ENCODE results near the gene FLOT1. TPM values are rescaled to one million over a fixed set of nuclear protein-coding genes. Genes with fewer than 3 reads are reported as not detected.

FLOT1 gene
- total RNA-seq, 2 experiments from 2014 or later = 66.7 to 108 TPM

DNA sequence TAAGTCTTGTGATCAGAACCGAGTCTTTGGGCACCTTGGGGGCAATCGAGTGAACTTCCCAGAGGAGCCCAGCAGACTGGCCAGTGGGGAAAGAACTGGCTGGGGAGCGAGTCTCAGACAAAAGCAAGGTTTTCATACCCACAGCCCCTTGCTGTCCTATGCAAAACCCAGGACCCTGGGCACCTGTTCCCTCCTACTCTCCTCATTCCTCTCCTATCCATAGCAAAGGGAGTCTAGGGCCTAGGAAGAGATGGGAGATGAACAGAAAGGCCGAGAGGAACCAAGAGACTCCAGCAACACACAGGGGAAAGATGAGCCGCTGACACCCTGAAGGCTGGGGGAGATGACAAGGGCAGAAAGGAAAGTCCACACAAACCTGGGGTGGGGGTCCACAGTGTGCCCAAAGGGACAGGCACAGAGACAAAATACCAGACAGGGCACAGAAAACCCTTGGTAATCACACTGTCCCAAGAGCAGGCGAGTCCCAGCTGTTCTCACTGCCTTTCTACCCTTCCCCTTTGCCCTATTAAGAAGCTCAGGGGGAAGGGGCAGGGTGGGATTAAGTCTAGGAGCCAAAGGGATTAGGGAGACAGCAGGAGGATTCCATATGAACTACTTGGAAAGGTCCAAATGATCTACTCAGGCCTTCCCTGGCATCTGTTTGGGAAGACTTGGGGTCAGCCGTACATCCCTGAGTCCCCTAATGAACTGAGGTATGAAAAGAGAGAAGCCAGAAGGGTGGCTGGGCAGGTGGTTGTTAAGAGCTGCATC, 62.5 kb downstream of the FLOT1 start:
- POLR2A ChIA-PET = interaction anchor here (0.6 to 2.1 kb wide), 6 partner anchors 8 to 65 kb away, joined by 3 to 12 read pairs (median 4); partner anchors contain the start of gene TUBB
- CTCF ChIA-PET (ENCODE audit: unreplicated experiment) = interaction anchor here (0.6 to 1.2 kb wide), 7 partner anchors 9 to 51 kb away, joined by 3 to 10 read pairs (median 5); no protein-coding TSS in a partner anchor
- peak overlapping the region; percentile 78 for H3K27ac ChIP-seq (ENCODE audit: low read depth, low read length, poor library complexity, severe bottlenecking)
- peak; percentile 24 for DNase-seq (ENCODE audit: low spot score)
- peak overlapping the region; percentile 95 for H3K4me3 ChIP-seq (ENCODE audit: low read depth, low read length, poor library complexity, severe bottlenecking)
- H3K4me2 ChIP-seq (ENCODE audit: low read length) = peak overlapping the region; percentile 99
- peaks cover 15% of the 10 kb centered on the region; the same call in 1 of the 2 replicates for H4K20me1 ChIP-seq (ENCODE audit: insufficient read depth, low read length)
- BruUV-seq (replicated peaks) = no TSS peak
- peaks cover 89% of the 10 kb centered on the region for H3K36me3 ChIP-seq (ENCODE audit: insufficient read depth, low read length)
- peaks cover 77% of the 10 kb centered on the region for H3K79me2 ChIP-seq (ENCODE audit: insufficient read depth, low read depth, low read length)
- intact Hi-C loops (cut with micrococcal nuclease; ENCODE audit: unreplicated experiment) = loop anchor here (1.0 to 10.0 kb wide), 5 partner anchors 8 to 815 kb away; partner anchors contain the start of genes DDR1 and MICB
- H2AFZ ChIP-seq (ENCODE audit: low read length) = no peak overlapping the region
- no peaks in the 10 kb centered on the region for H3K9me3 ChIP-seq (ENCODE audit: low read length)
- peaks cover 30% of the 10 kb centered on the region for H3K4me1 ChIP-seq (ENCODE audit: insufficient read depth, low read length, poor library complexity, severe bottlenecking)
- H3K9me2 ChIP-seq (ENCODE audit: insufficient read depth, low read length) = no peaks in the 10 kb centered on the region
- TF ChIP-seq EZH2phosphoT487 (IDR thresholded peaks at IDR 0.05; ENCODE audit: borderline replicate concordance, low read depth, low read length) = no peak
- TF ChIP-seq, protein P1, sequence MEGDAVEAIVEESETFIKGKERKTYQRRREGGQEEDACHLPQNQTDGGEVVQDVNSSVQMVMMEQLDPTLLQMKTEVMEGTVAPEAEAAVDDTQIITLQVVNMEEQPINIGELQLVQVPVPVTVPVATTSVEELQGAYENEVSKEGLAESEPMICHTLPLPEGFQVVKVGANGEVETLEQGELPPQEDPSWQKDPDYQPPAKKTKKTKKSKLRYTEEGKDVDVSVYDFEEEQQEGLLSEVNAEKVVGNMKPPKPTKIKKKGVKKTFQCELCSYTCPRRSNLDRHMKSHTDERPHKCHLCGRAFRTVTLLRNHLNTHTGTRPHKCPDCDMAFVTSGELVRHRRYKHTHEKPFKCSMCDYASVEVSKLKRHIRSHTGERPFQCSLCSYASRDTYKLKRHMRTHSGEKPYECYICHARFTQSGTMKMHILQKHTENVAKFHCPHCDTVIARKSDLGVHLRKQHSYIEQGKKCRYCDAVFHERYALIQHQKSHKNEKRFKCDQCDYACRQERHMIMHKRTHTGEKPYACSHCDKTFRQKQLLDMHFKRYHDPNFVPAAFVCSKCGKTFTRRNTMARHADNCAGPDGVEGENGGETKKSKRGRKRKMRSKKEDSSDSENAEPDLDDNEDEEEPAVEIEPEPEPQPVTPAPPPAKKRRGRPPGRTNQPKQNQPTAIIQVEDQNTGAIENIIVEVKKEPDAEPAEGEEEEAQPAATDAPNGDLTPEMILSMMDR (conservative IDR thresholded peaks at IDR 0.05; ENCODE audit: low read length) = no peak

DNA sequence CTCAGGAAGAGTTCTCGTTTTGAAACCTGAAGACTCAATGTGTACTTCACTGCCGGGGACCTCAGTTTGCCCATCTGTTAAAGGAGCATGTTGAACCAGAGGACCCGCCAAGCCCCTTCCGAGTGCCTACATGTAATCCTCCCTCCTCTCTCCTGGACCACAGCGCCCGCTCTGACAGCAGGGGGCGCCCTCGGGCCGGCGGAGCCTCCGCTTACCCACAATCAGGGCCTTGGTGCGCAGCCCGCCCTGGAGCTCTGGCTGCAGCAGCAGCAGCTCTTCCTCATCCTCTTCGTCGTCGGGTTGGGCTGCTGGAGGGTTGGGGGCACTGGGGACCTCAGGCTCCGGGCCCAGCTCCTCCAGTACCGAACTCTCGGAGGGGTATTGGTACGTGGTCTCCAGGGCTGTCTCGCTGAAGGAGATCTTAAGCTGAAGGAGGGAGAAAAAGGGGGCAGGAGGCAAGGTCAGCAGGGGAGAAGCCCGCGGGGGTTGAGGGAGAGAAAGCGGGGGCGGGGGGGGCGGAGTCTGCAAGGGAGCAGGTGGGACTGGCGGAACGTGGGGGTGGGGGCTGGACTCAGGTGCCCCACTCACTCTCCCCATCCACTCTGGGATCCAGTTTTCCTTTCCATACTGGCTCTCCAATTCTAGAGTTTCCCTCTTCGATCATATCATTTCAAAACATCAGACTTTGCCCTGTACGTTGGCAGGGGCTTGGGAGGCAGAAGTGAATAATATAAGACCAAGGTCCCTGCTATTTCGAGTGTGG, 63.3 kb downstream of the FLOT1 start:
- intact Hi-C loops (cut with micrococcal nuclease; ENCODE audit: unreplicated experiment) = loop anchor here (1.0 to 10.0 kb wide), 4 partner anchors 9 to 206 kb away; partner anchors contain the start of gene DDR1
- H3K27ac ChIP-seq (ENCODE audit: low read depth, low read length, poor library complexity, severe bottlenecking) = peak overlapping the region; percentile 78
- peak overlapping the region; percentile 95 for H3K4me3 ChIP-seq (ENCODE audit: low read depth, low read length, poor library complexity, severe bottlenecking)
- no TSS peak for BruUV-seq (replicated peaks)
- H3K9me2 ChIP-seq (ENCODE audit: insufficient read depth, low read length) = no peaks in the 10 kb centered on the region
- H3K4me1 ChIP-seq (ENCODE audit: insufficient read depth, low read length, poor library complexity, severe bottlenecking) = peaks cover 30% of the 10 kb centered on the region
- H4K20me1 ChIP-seq (ENCODE audit: insufficient read depth, low read length) = peaks cover 13% of the 10 kb centered on the region; the same call in 1 of the 2 replicates
- peaks cover 69% of the 10 kb centered on the region for H3K79me2 ChIP-seq (ENCODE audit: insufficient read depth, low read depth, low read length)
- ChIA-PET CTCF (ENCODE audit: unreplicated experiment) (interaction anchor here (0.8 to 1.2 kb wide), 4 partner anchors 9 to 122 kb away, joined by 3 to 10 read pairs (median 6); partner anchors contain the start of gene PRR3), POLR2A (interaction anchor here (0.7 to 2.1 kb wide), 8 partner anchors 9 to 144 kb away, joined by 3 to 12 read pairs (median 6); partner anchors contain the start of genes MDC1 and TUBB)
- H3K4me2 ChIP-seq (ENCODE audit: low read length) = peak overlapping the region; percentile 99
- DNase-seq (ENCODE audit: low spot score) = peak; percentile 89
- no peaks in the 10 kb centered on the region for H3K9me3 ChIP-seq (ENCODE audit: low read length)
- TF ChIP-seq, protein P1 (conservative IDR thresholded peaks at IDR 0.05; ENCODE audit: low read length) = peak; percentile 97
- no peak for TF ChIP-seq EZH2phosphoT487 (IDR thresholded peaks at IDR 0.05; ENCODE audit: borderline replicate concordance, low read depth, low read length)
- peaks cover 83% of the 10 kb centered on the region for H3K36me3 ChIP-seq (ENCODE audit: insufficient read depth, low read length)
- no peak overlapping the region for H2AFZ ChIP-seq (ENCODE audit: low read length)

Small RNA genes lying within 50 kb of the gene (small RNA-seq; reads per million reads assigned to genes)
- not detected for gene RF00019
- not detected for gene RN7SL353P

Other genes with a start within 250 kb of the FLOT1 start
- 51.2 and 66.4 TPM in 2 replicates for gene GNL1, start 186.2 kb downstream of the FLOT1 start, total RNA-seq (2014; rRNA removed; shearing (Covaris generic))
- gene GNL1, start 186.2 kb downstream of the FLOT1 start, total RNA-seq (2022) = 114 and 116 TPM in 2 replicates
- 16.7 and 25.2 TPM in 2 replicates for gene PRR3, start 185.4 kb downstream of the FLOT1 start, total RNA-seq (2014; rRNA removed; shearing (Covaris generic))
- 34.9 and 36.3 TPM in 2 replicates for gene PRR3, start 185.4 kb downstream of the FLOT1 start, total RNA-seq (2022)
- 53.0 and 126 TPM in 2 replicates for gene ABCF1, start 171.2 kb downstream of the FLOT1 start, total RNA-seq (2014; rRNA removed; shearing (Covaris generic))
- gene ABCF1, start 171.2 kb downstream of the FLOT1 start, total RNA-seq (2022) = 83.1 and 86.7 TPM in 2 replicates
- gene PPP1R10, start 125.4 kb downstream of the FLOT1 start, total RNA-seq (2014; rRNA removed; shearing (Covaris generic)) = 103 and 126 TPM in 2 replicates
- 150 and 155 TPM in 2 replicates for gene PPP1R10, start 125.4 kb downstream of the FLOT1 start, total RNA-seq (2022)
- 44.2 and 59.0 TPM in 2 replicates for gene MRPS18B, start 124.8 kb downstream of the FLOT1 start, total RNA-seq (2014; rRNA removed; shearing (Covaris generic))
- 77.3 and 79.6 TPM in 2 replicates for gene MRPS18B, start 124.8 kb downstream of the FLOT1 start, total RNA-seq (2022)
- 4.7 and 10.4 TPM in 2 replicates for gene ATAT1, start 115.8 kb downstream of the FLOT1 start, total RNA-seq (2014; rRNA removed; shearing (Covaris generic))
- 17.8 and 19.6 TPM in 2 replicates for gene ATAT1, start 115.8 kb downstream of the FLOT1 start, total RNA-seq (2022)
- gene C6orf136, start 95.6 kb downstream of the FLOT1 start, total RNA-seq (2014; rRNA removed; shearing (Covaris generic)) = 9.1 and 14.7 TPM in 2 replicates
- 26.7 and 29.5 TPM in 2 replicates for gene C6orf136, start 95.6 kb downstream of the FLOT1 start, total RNA-seq (2022)
- 27.1 and 30.5 TPM in 2 replicates for gene DHX16, start 69.7 kb downstream of the FLOT1 start, total RNA-seq (2014; rRNA removed; shearing (Covaris generic))
- 32.1 and 37.5 TPM in 2 replicates for gene DHX16, start 69.7 kb downstream of the FLOT1 start, total RNA-seq (2022)
- 65.2 and 66.9 TPM in 2 replicates for gene PPP1R18, start 56.0 kb downstream of the FLOT1 start, total RNA-seq (2014; rRNA removed; shearing (Covaris generic))
- 106 and 109 TPM in 2 replicates for gene PPP1R18, start 56.0 kb downstream of the FLOT1 start, total RNA-seq (2022)
- gene NRM, start 51.7 kb downstream of the FLOT1 start, total RNA-seq (2014; rRNA removed; shearing (Covaris generic)) = 13.6 and 18.6 TPM in 2 replicates
- gene NRM, start 51.7 kb downstream of the FLOT1 start, total RNA-seq (2022) = 36.7 and 44.0 TPM in 2 replicates
- gene MDC1, start 25.4 kb downstream of the FLOT1 start, total RNA-seq (2014; rRNA removed; shearing (Covaris generic)) = 35.0 and 41.6 TPM in 2 replicates
- 107 and 133 TPM in 2 replicates for gene MDC1, start 25.4 kb downstream of the FLOT1 start, total RNA-seq (2022)
- gene TUBB, start 22.3 kb downstream of the FLOT1 start, total RNA-seq (2014; rRNA removed; shearing (Covaris generic)) = 1,287 and 1,346 TPM in 2 replicates
- gene TUBB, start 22.3 kb downstream of the FLOT1 start, total RNA-seq (2022) = 1,244 and 1,350 TPM in 2 replicates
- 0.51 and 2.8 TPM in 2 replicates for gene IER3, start 1.9 kb upstream of the FLOT1 start, total RNA-seq (2014; rRNA removed; shearing (Covaris generic))
- gene IER3, start 1.9 kb upstream of the FLOT1 start, total RNA-seq (2022) = 1.3 and 1.6 TPM in 2 replicates
- gene DDR1, start 141.8 kb upstream of the FLOT1 start, total RNA-seq (2014; rRNA removed; shearing (Covaris generic)) = 14.0 and 15.4 TPM in 2 replicates
- gene DDR1, start 141.8 kb upstream of the FLOT1 start, total RNA-seq (2022) = 24.6 and 30.3 TPM in 2 replicates
- gene GTF2H4, start 165.5 kb upstream of the FLOT1 start, total RNA-seq (2014; rRNA removed; shearing (Covaris generic)) = 30.5 and 38.4 TPM in 2 replicates
- gene GTF2H4, start 165.5 kb upstream of the FLOT1 start, total RNA-seq (2022) = 45.8 and 48.7 TPM in 2 replicates
- 71.4 and 81.8 TPM in 2 replicates for gene VARS2, start 171.6 kb upstream of the FLOT1 start, total RNA-seq (2014; rRNA removed; shearing (Covaris generic))
- 98.9 and 105 TPM in 2 replicates for gene VARS2, start 171.6 kb upstream of the FLOT1 start, total RNA-seq (2022)
- not detected in 2 replicates for gene SFTA2, start 189.5 kb upstream of the FLOT1 start, total RNA-seq (2014; rRNA removed; shearing (Covaris generic))
- gene SFTA2, start 189.5 kb upstream of the FLOT1 start, total RNA-seq (2022) = not detected in 2 replicates
- not detected in 2 replicates for gene MUCL3, start 198.3 kb upstream of the FLOT1 start, total RNA-seq (2014; rRNA removed; shearing (Covaris generic))
- gene MUCL3, start 198.3 kb upstream of the FLOT1 start, total RNA-seq (2022) = not detected in 2 replicates
- gene MUC21, start 241.0 kb upstream of the FLOT1 start, total RNA-seq (2014; rRNA removed; shearing (Covaris generic)) = not detected in 2 replicates
- not detected in 2 replicates for gene MUC21, start 241.0 kb upstream of the FLOT1 start, total RNA-seq (2022)